ENCODE data around the gene TAS2R39.

The TAS2R39 gene

GRCh38 chr7:143216686-143217085 is 33.5 kb downstream of the TAS2R39 start:
- no peak for DNase-seq

- no peak for DNase-seq
Observed at GRCh38 chr7:143217806-143218205, 34.6 kb downstream of the TAS2R39 start.

- DNase-seq, result no peak
Observed at GRCh38 chr7:143221286-143221685, 38.1 kb downstream of the TAS2R39 start.

- DNase-seq, result no peak
Observed at GRCh38 chr7:143221737-143222136, 38.5 kb downstream of the TAS2R39 start, which contains the start of gene TAS2R40. TAS2R40 (plus strand) TSS chr7:143222037; CDS start chr7:143222079, 42 bp downstream.

- DNase-seq, result no peak
Observed at GRCh38 chr7:143222782-143223181, 39.6 kb downstream of the TAS2R39 start.

GRCh38 chr7:143223784-143224183 is 40.6 kb downstream of the TAS2R39 start:
- no peak for DNase-seq

- no peak for DNase-seq
Observed at GRCh38 chr7:143225047-143225446, 41.8 kb downstream of the TAS2R39 start.

- DNase-seq, result peak; percentile 60
Observed at GRCh38 chr7:143227806-143228205, 44.6 kb downstream of the TAS2R39 start.

- peak; percentile 55 for DNase-seq
Observed at GRCh38 chr7:143229054-143229790, 46.0 kb downstream of the TAS2R39 start.

GRCh38 chr7:143230602-143231457 is 47.6 kb downstream of the TAS2R39 start:
- no peak for DNase-seq

Data from fibroblast of skin of scalp (primary cell).